CD8-positive, alpha-beta memory T cell (primary cell): ENCODE results near the gene HDAC5. TPM values are rescaled to one million over a fixed set of nuclear protein-coding genes. Genes with fewer than 3 reads are reported as not detected.

Source experiments
- CTCF ChIA-PET: fragments of 350-600 bp; sonication (Branson Sonifier 250); formaldehyde crosslinking; loops from one replicate; lab custom pipeline; 2021; ENCODE audit warnings: antibody characterized with exemption; lab: Charles Lee
- POLR2A ChIA-PET: fragments of 350-600 bp; sonication (Branson Sonifier 250); formaldehyde crosslinking; loops from one replicate; lab custom pipeline; 2021; ENCODE audit warnings: antibody characterized with exemption; lab: Charles Lee
- DNase-seq, 5 donors: peaks; one replicate each; pipeline versions ENCODE4 v3.0.0 to v3.0.0-alpha.2; 2020 to 2022; ENCODE audit warnings: mixed read lengths in 1 of 5
- H3K27ac ChIP-seq: one replicate; pipeline ENCODE4 v1.7.0; 2013; ENCODE audit warnings: low read depth, mild to moderate bottlenecking, low read length, moderate library complexity
- H3K27me3 ChIP-seq: 2 replicates; pipeline ENCODE4 v1.7.0; 2013; ENCODE audit warnings: low read length, mild to moderate bottlenecking; ENCODE audit not compliant: insufficient read depth, poor library complexity, severe bottlenecking
- H3K36me3 ChIP-seq: 2 replicates; pipeline ENCODE4 v1.7.0; 2013; ENCODE audit warnings: mild to moderate bottlenecking, low read length, moderate library complexity; ENCODE audit not compliant: insufficient read depth
- H3K4me1 ChIP-seq: 2 replicates; pipeline ENCODE4 v1.7.0; 2013; ENCODE audit warnings: mild to moderate bottlenecking, low read length, moderate library complexity; ENCODE audit not compliant: insufficient read depth
- H3K4me3 ChIP-seq: 2 replicates; pipeline ENCODE4 v1.7.0; 2013; ENCODE audit warnings: mild to moderate bottlenecking, low read length
- H3K9me3 ChIP-seq: 2 replicates; pipeline ENCODE4 v1.7.0; 2013; ENCODE audit warnings: mild to moderate bottlenecking, low read length
- H3K27ac Mint-ChIP-seq, 8 donors: one replicate each; pipeline ENCODE4 v1.8.0; 2020 to 2021; ENCODE audit warnings: mixed read lengths in 8 of 8, mild to moderate bottlenecking in 6 of 8, inconsistent platforms in 3 of 8, moderate library complexity in 3 of 8
- H3K27me3 Mint-ChIP-seq, 2 donors: one replicate each; pipeline ENCODE4 v1.8.0; 2020 to 2021; ENCODE audit warnings: mixed read lengths in 2 of 2, mild to moderate bottlenecking in 1 of 2, moderate library complexity in 1 of 2
- H3K36me3 Mint-ChIP-seq, 3 donors: one replicate each; pipeline ENCODE4 v1.8.0; 2020 to 2021; ENCODE audit warnings: mixed read lengths in 3 of 3, inconsistent platforms in 1 of 3, mild to moderate bottlenecking in 1 of 3
- H3K4me1 Mint-ChIP-seq, 3 donors: one replicate each; pipeline ENCODE4 v1.8.0; 2020 to 2021; ENCODE audit warnings: mixed read lengths in 3 of 3, inconsistent platforms in 1 of 3, mild to moderate bottlenecking in 1 of 3
- H3K4me3 Mint-ChIP-seq, 7 donors: one replicate each; pipeline ENCODE4 v1.8.0; 2020 to 2021; ENCODE audit warnings: mixed read lengths in 7 of 7, mild to moderate bottlenecking in 6 of 7, moderate library complexity in 4 of 7, inconsistent platforms in 2 of 7
- H3K9me3 Mint-ChIP-seq, 5 donors: one replicate each; pipeline ENCODE4 v1.8.0; 2020 to 2022; ENCODE audit warnings: mixed read lengths in 5 of 5, mild to moderate bottlenecking in 3 of 5, moderate library complexity in 2 of 5, inconsistent platforms in 1 of 5
- polyA plus RNA-seq: library from polyadenylated mRNA; unstranded; fragments of 300-500 nt; fragmentation: Illumina TruSeq; gene quantifications from one replicate; pipeline ENCODE4 v1.2.3, GENCODE V29; 2021
- total RNA-seq, 2 experiments: library from RNA; stranded (reverse); gene quantifications; one replicate each; pipeline ENCODE4 v1.2.3, GENCODE V29; 2021

The HDAC5 gene
- total and polyA plus RNA-seq, 3 experiments from 2014 or later, result 22.7 to 38.1 (median 24.2) TPM

DNA sequence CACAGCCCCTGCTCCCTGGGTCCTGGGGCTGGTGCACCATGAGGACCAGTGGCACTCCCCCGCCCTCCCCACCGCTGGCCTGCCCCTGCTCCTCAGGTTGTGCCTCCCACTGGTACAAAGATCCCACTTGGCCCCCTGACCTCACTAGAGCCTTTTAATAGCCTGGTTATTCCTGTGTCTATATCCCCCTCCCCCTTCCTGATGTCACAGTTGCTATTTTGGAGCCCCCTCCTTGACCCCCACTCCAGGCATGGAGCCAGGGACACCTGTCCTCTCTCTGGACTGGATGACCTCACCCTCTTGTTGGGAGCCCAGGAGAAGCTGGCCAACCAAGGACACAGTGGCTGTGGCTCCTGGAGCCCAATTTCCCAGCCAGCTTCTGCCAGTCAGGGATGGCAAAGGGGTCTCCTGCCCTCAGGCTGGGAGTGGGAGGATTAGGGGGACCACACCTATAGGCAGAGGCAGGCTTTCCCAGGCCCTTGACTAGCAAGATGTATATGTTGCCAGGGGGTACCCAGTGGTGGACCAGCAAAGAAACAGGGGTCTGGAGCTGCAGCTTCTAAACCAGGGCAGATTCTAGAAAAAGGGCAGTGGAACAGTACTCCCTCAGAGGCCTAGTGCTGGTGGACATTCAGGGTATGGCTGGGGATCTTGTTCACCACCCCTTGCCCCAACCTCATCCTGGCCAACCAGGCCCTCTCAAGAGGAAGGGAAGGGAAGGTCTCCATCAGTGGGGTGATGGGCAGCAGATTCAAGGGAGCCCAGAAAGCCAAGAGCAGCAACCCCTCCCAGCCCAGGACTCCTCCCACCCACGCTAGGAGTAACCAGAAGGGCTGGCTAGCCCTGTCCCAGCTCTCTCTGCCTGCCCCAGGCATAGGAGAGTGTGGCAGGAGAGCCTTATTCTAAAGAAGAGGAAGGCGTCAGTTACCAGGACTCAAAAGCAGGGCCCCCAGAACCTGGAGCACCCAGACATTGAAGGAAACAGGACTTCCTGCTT is 10.9 kb downstream of the HDAC5 start:
- Mint-ChIP-seq H3K36me3 (peaks cover 0 to 53% (median 6%) of the 10 kb centered on the region in 3 donors), H3K4me3 (no peak overlapping the region), H3K9me3 (no peaks in the 10 kb centered on the region), H3K4me1 (peaks cover 25 to 66% (median 29%) of the 10 kb centered on the region in 3 donors), H3K27ac (peak overlapping the region in 5 of 8 donors; percentile 27 to 63 (median 42)), H3K27me3 (no peaks in the 10 kb centered on the region)
- ChIA-PET CTCF (interaction anchor here (1.1 to 2.9 kb wide), 2 partner anchors 11 to 56 kb away, joined by 3 to 12 read pairs; partner anchors contain the start of gene HDAC5), POLR2A (no interaction called here)
- DNase-seq, result no peak
- Histone ChIP-seq H3K9me3 (no peaks in the 10 kb centered on the region), H3K27ac (no peak overlapping the region), H3K36me3 (no peaks in the 10 kb centered on the region), H3K27me3 (no peaks in the 10 kb centered on the region), H3K4me1 (peaks cover 22% of the 10 kb centered on the region), H3K4me3 (no peak overlapping the region)

DNA sequence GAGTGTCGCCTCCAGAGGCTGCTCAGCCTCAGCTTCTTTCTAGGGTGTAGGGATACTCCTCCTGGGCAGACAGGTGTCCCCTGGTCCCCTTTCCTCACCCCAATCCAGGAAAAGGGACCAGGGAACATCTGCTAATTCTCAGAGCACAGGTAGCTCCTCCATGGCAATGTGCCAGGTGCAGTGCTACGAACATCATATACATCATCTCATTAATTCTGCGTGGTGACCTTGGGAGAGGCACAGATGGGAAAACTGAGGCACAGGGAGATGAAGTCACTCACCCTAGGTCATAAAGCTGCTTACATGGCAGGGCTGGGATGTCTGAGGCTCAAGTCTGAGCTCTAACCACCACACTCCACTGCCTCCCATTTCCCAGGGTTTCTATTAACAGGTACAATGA is 11.7 kb downstream of the HDAC5 start:
- no peak for DNase-seq
- peak overlapping the region in 3 of 7 donors; percentile 28 to 29 (median 29) for H3K4me3 Mint-ChIP-seq
- no peaks in the 10 kb centered on the region for H3K36me3 ChIP-seq
- CTCF ChIA-PET, result interaction anchor here (0.6 to 2.9 kb wide), 4 partner anchors 12 to 168 kb away, joined by 3 to 12 read pairs (median 4); partner anchors contain the start of gene HDAC5
- H3K27me3 Mint-ChIP-seq, result no peaks in the 10 kb centered on the region
- no peak overlapping the region for H3K27ac ChIP-seq
- H3K27me3 ChIP-seq, result no peaks in the 10 kb centered on the region
- peaks cover 0 to 46% (median 7%) of the 10 kb centered on the region in 3 donors for H3K36me3 Mint-ChIP-seq
- no peaks in the 10 kb centered on the region for H3K9me3 Mint-ChIP-seq
- POLR2A ChIA-PET, result interaction anchor here (0.5 kb wide), 1 partner anchor 9 kb away, joined by 9 read pairs; no protein-coding TSS in a partner anchor
- peaks cover 22% of the 10 kb centered on the region for H3K4me1 ChIP-seq
- no peaks in the 10 kb centered on the region for H3K9me3 ChIP-seq
- peak overlapping the region in 5 of 8 donors; percentile 12 to 85 (median 44) for H3K27ac Mint-ChIP-seq
- no peak overlapping the region for H3K4me3 ChIP-seq
- H3K4me1 Mint-ChIP-seq, result peaks cover 25 to 61% (median 27%) of the 10 kb centered on the region in 3 donors

DNA sequence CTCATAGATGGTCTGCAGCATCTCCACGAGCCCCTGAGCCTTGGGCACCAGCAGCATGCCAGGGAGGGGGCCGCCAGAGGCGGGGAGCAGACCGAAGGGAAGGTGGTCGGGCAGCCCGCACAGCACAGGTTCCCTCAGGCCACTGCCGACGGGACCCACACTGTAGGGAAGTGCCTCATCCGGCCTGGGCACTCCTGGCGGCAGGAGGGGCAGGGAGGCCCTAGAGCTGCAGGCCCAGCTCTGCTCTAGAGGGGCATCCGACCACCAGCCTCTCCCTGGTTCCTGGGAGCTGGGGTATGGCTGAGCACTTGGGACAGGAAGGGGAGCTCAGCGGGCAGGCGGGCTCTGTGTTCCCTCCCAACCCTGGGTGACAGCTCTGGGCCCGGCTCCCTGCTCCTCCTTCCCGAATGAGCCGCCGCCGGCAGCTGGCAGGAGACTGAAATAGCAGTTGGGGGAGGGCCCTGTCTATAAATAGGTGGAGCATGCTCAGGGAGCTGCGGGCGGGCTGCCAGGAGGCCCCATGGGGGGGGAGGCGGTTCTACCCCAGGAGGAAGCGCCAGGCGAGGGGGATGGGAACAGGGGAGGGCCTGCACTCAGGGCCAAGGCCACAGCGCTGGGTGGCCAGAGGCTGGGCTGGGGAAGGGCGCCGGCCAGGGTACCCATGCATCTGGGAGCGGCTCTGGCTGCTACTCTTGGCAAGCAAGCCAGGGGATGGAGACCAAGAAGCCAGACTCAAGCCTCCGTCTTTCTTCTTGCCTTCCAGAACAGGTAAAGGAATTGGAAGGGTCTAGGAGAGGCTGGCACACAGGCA is 12.4 kb downstream of the HDAC5 start:
- CTCF ChIA-PET, result interaction anchor here (0.6 to 2.9 kb wide), 3 partner anchors 12 to 167 kb away, joined by 3 to 12 read pairs (median 4); partner anchors contain the start of gene HDAC5
- H3K9me3 Mint-ChIP-seq, result no peaks in the 10 kb centered on the region
- no peaks in the 10 kb centered on the region for H3K27me3 ChIP-seq
- H3K27ac Mint-ChIP-seq, result peak overlapping the region in 2 of 8 donors; percentile 68 to 85
- H3K4me1 ChIP-seq, result peaks cover 22% of the 10 kb centered on the region
- POLR2A ChIA-PET, result interaction anchor here (0.5 kb wide), 1 partner anchor 10 kb away, joined by 9 read pairs; no protein-coding TSS in a partner anchor
- H3K27me3 Mint-ChIP-seq, result no peaks in the 10 kb centered on the region
- H3K36me3 ChIP-seq, result no peaks in the 10 kb centered on the region
- H3K4me1 Mint-ChIP-seq, result peaks cover 19 to 55% (median 25%) of the 10 kb centered on the region in 3 donors
- no peaks in the 10 kb centered on the region for H3K9me3 ChIP-seq
- H3K36me3 Mint-ChIP-seq, result peaks cover 0 to 39% (median 6%) of the 10 kb centered on the region in 3 donors
- H3K4me3 ChIP-seq, result no peak overlapping the region
- peak overlapping the region in 4 of 7 donors; percentile 28 to 49 (median 40) for H3K4me3 Mint-ChIP-seq
- peak in 4 of 5 donors; percentile 27 to 77 (median 50) for DNase-seq
- H3K27ac ChIP-seq, result no peak overlapping the region

DNA sequence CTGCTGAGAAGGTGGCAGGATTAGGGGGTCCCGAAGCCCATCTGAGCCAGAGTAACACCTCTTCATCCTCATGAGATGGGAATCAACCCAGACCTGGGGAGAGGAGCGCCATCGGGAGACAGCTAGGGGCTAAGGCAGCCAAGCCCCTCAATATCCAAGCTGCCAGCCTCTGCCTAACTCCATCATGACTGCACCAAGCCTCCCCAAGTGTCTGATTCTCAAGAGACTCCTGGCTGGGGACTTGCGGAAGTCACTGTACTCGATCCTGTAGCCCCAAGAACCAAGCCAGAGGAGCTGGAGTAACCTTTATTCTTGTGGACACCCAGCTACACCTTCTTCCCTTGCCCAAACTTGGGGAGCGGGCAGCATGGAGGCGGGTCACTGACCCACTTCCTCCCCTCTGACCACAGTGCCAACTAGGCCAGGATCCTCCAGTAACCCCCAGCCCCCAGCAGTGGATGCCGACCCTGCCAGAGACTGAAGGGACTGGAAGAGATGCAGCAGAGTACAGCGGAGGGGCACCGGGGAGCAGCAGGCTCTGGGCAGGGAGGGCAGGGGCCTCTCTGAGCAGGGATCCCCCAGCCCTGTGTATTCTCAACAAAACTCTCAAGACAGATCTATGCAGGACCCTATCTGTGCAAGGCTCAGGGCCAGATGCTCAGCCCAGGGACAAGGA is 13.3 kb downstream of the HDAC5 start:
- no peak for DNase-seq
- Mint-ChIP-seq H3K27me3 (no peaks in the 10 kb centered on the region), H3K4me1 (peaks cover 19 to 51% (median 25%) of the 10 kb centered on the region in 3 donors), H3K27ac (peak overlapping the region in 1 of 8 donors; percentile 68), H3K36me3 (peaks cover 0 to 38% (median 8%) of the 10 kb centered on the region in 3 donors), H3K9me3 (no peaks in the 10 kb centered on the region), H3K4me3 (peak overlapping the region in 1 of 7 donors; percentile 18)
- Histone ChIP-seq H3K27ac (no peak overlapping the region), H3K4me1 (peaks cover 22% of the 10 kb centered on the region), H3K9me3 (no peaks in the 10 kb centered on the region), H3K27me3 (no peaks in the 10 kb centered on the region), H3K36me3 (no peaks in the 10 kb centered on the region), H3K4me3 (no peak overlapping the region)
- ChIA-PET POLR2A (interaction anchor here (1.2 kb wide), 1 partner anchor 10 kb away, joined by 4 read pairs; no protein-coding TSS in a partner anchor), CTCF (interaction anchor here (0.6 to 1.2 kb wide), 2 partner anchors 166 to 200 kb away, joined by 3 to 4 read pairs; no protein-coding TSS in a partner anchor)

DNA sequence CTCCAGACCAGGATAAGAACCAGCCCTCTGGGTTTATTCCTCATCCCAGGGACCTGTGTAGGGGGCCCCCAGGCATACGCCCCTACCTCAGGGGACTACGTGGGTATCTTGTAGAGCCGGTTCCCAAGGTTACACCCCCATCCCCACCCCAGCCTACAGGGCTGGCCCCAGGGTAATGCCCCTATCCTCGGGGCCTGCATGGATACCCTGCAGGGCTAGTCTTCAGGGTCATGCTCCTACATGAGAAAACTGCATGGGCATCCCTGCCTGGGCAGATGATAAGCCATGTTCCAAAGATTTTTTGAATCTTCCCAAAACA is 14.2 kb downstream of the HDAC5 start:
- CTCF ChIA-PET, result interaction anchor here (0.6 kb wide), 1 partner anchor 199 kb away, joined by 3 read pairs; no protein-coding TSS in a partner anchor
- no peaks in the 10 kb centered on the region for H3K36me3 ChIP-seq
- POLR2A ChIA-PET, result interaction anchor here (0.6 to 1.2 kb wide), 2 partner anchors 9 to 335 kb away, joined by 3 to 4 read pairs; no protein-coding TSS in a partner anchor
- no peak overlapping the region for H3K27ac Mint-ChIP-seq
- H3K36me3 Mint-ChIP-seq, result peaks cover 0 to 38% (median 8%) of the 10 kb centered on the region in 3 donors
- H3K9me3 ChIP-seq, result no peaks in the 10 kb centered on the region
- no peak overlapping the region for H3K27ac ChIP-seq
- H3K9me3 Mint-ChIP-seq, result no peaks in the 10 kb centered on the region
- H3K4me1 Mint-ChIP-seq, result peaks cover 19 to 49% (median 25%) of the 10 kb centered on the region in 3 donors
- H3K27me3 Mint-ChIP-seq, result no peaks in the 10 kb centered on the region
- no peak overlapping the region for H3K4me3 ChIP-seq
- H3K27me3 ChIP-seq, result no peaks in the 10 kb centered on the region
- DNase-seq, result no peak
- H3K4me3 Mint-ChIP-seq, result no peak overlapping the region
- H3K4me1 ChIP-seq, result peaks cover 22% of the 10 kb centered on the region

DNA sequence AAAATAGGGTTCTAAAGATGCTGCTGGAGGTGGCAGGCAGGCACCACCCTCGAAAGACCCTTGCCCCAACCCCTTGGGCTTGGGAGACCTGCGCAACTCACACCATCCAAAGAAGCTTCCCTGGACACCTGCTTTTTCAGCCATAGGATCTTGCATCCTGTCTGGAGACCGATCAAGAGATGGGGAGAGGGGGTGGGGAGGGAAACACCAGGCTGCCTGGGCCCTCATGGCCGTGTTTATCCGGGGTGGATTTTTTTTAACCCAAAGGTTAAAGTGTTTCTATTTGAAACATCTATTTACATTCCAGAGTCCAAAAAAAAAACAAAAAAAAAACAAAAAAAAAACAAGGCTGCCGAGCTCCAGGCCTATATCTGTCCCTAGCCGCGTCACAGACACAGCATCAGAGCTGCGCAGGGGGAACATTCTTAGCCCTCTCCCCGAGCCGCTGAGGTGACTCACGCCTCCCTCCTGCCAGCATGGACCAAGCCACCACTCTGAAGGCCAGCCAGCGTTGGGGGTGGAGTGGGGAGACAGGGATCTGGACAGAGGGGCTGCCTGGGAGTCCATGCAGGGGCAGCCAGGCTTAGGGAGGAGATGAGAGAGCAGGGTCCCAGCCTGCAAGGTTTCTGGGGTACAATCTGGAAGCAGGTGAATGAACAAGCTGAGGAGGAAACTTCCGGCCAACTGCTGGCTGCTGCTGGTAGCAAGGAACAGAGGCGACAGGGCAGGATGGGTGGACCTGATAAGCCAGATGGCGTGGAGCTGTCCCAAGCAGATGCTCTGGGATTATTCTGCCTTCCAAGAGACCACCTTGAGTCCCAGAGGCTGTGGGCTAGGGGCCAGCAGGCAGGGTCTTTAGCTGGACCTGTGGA is 14.8 kb downstream of the HDAC5 start:
- Mint-ChIP-seq H3K9me3 (no peaks in the 10 kb centered on the region), H3K4me3 (peak overlapping the region in 1 of 7 donors; percentile 63), H3K27ac (no peak overlapping the region), H3K4me1 (peaks cover 19 to 44% (median 25%) of the 10 kb centered on the region in 3 donors), H3K36me3 (peaks cover 0 to 32% (median 8%) of the 10 kb centered on the region in 3 donors), H3K27me3 (no peaks in the 10 kb centered on the region)
- Histone ChIP-seq H3K4me3 (no peak overlapping the region), H3K4me1 (peaks cover 22% of the 10 kb centered on the region), H3K36me3 (no peaks in the 10 kb centered on the region), H3K27ac (no peak overlapping the region), H3K27me3 (no peaks in the 10 kb centered on the region), H3K9me3 (no peaks in the 10 kb centered on the region)
- ChIA-PET POLR2A (interaction anchor here (0.6 to 1.2 kb wide), 2 partner anchors 9 to 335 kb away, joined by 3 to 4 read pairs; no protein-coding TSS in a partner anchor), CTCF (no interaction called here)
- DNase-seq, result no peak
